Fibroblast of skin of scalp (primary cell): ENCODE measurements around the gene PPP1R3C.

Experiments
- DNase-seq: peaks from one replicate; pipeline ENCODE4 v3.0.0-alpha.2; 2013

Gene PPP1R3C

GRCh38 chr10:91629715-91630549, 2.9 kb downstream of the PPP1R3C start:
- no peak for DNase-seq

GRCh38 chr10:91628383-91628782, 4.5 kb downstream of the PPP1R3C start:
- no peak for DNase-seq

- DNase-seq = no peak
These were observed 5.3 kb downstream of the PPP1R3C start for GRCh38 chr10:91627344-91628102.

- DNase-seq = no peak
These were observed 5.9 kb downstream of the PPP1R3C start for GRCh38 chr10:91626936-91627335.

GRCh38 chr10:91624633-91625032, 8.2 kb downstream of the PPP1R3C start:
- DNase-seq = no peak

- no peak for DNase-seq
These were observed 10.3 kb downstream of the PPP1R3C start for GRCh38 chr10:91622601-91623000.

- DNase-seq = no peak
These were observed 11.3 kb downstream of the PPP1R3C start for GRCh38 chr10:91621483-91622113.

GRCh38 chr10:91617072-91617609, 15.7 kb downstream of the PPP1R3C start:
- DNase-seq = peak; percentile 94

- DNase-seq = peak; percentile 25
These were observed 16.7 kb downstream of the PPP1R3C start for GRCh38 chr10:91616137-91616536.

GRCh38 chr10:91614225-91614624, 18.6 kb downstream of the PPP1R3C start:
- DNase-seq = peak; percentile 95

GRCh38 chr10:91613411-91614187, 19.3 kb downstream of the PPP1R3C start:
- peak; percentile 95 for DNase-seq

GRCh38 chr10:91610919-91611318, 22.0 kb downstream of the PPP1R3C start:
- DNase-seq = no peak

- peak; percentile 74 for DNase-seq
These were observed 22.4 kb downstream of the PPP1R3C start for GRCh38 chr10:91610444-91610843.

- peak; percentile 55 for DNase-seq
These were observed 25.0 kb downstream of the PPP1R3C start for GRCh38 chr10:91607646-91608403.

- DNase-seq = no peak
These were observed 26.9 kb downstream of the PPP1R3C start for GRCh38 chr10:91605968-91606367.

GRCh38 chr10:91604553-91605534, 28.0 kb downstream of the PPP1R3C start:
- DNase-seq = peak; percentile 87

- peak; percentile 63 for DNase-seq
These were observed 28.9 kb downstream of the PPP1R3C start for GRCh38 chr10:91603931-91604331.

- no peak for DNase-seq
These were observed 29.9 kb downstream of the PPP1R3C start for GRCh38 chr10:91602868-91603568.

GRCh38 chr10:91602449-91602848, 30.4 kb downstream of the PPP1R3C start:
- DNase-seq = no peak
